HFFc6 (cell line): ENCODE measurements around the gene INSL6. TPM values are rescaled to one million over a fixed set of nuclear protein-coding genes. Genes with fewer than 3 reads are reported as not detected.

Experiments used
- DNase-seq: peaks from one replicate; pipeline ENCODE4 v3.0.0-alpha.2; 2018
- H3K27ac Mint-ChIP-seq: 2 replicates; pipeline ENCODE4 v1.8.0; 2020; ENCODE audit warnings: mild to moderate bottlenecking, mixed read lengths
- H3K27me3 Mint-ChIP-seq: 2 replicates; pipeline ENCODE4 v1.8.0; 2021; ENCODE audit warnings: mild to moderate bottlenecking, moderate library complexity, mixed read lengths; ENCODE audit not compliant: insufficient read depth
- H3K36me3 Mint-ChIP-seq: 2 replicates; pipeline ENCODE4 v1.8.0; 2021; ENCODE audit warnings: low read depth, mixed read lengths
- H3K4me1 Mint-ChIP-seq: 2 replicates; pipeline ENCODE4 v1.8.0; 2020; ENCODE audit warnings: low read depth, mixed read lengths
- H3K4me3 Mint-ChIP-seq: 2 replicates; pipeline ENCODE4 v1.8.0; 2020; ENCODE audit warnings: mild to moderate bottlenecking, moderate library complexity, mixed read lengths
- H3K9me3 Mint-ChIP-seq: 2 replicates; pipeline ENCODE4 v1.8.0; 2020; ENCODE audit warnings: mild to moderate bottlenecking, mixed read lengths
- total RNA-seq, 6 experiments: library from RNA; stranded (reverse); fragmentation: NEBNext Ultra II Directional; extraction: Animal tissue kit (Norgen Biotek cat#: 25700); gene quantifications; 2 replicates in 1 of 6; 3 replicates in 5 of 6; pipeline ENCODE4 v1.2.3, GENCODE V29; 2021
- TF ChIP-seq, protein P1 (sequence below): fragments of 200-600 bp; sonication (generic); IDR thresholded peaks from 2 replicates; pipeline ENCODE4 v1.5.0; 2021; ENCODE audit warnings: antibody characterized with exemption, mild to moderate bottlenecking

The INSL6 gene
- total RNA-seq, 6 experiments from 2014 or later, result not detected

GRCh38 chr9:5178126-5178805 lies 7.2 kb downstream of the INSL6 start:
- no peak overlapping the region for H3K27ac Mint-ChIP-seq
- H3K4me3 Mint-ChIP-seq, result no peak overlapping the region
- H3K4me1 Mint-ChIP-seq, result no peaks in the 10 kb centered on the region
- H3K36me3 Mint-ChIP-seq, result no peaks in the 10 kb centered on the region
- H3K9me3 Mint-ChIP-seq, result peaks cover 13% of the 10 kb centered on the region
- TF ChIP-seq, protein P1, sequence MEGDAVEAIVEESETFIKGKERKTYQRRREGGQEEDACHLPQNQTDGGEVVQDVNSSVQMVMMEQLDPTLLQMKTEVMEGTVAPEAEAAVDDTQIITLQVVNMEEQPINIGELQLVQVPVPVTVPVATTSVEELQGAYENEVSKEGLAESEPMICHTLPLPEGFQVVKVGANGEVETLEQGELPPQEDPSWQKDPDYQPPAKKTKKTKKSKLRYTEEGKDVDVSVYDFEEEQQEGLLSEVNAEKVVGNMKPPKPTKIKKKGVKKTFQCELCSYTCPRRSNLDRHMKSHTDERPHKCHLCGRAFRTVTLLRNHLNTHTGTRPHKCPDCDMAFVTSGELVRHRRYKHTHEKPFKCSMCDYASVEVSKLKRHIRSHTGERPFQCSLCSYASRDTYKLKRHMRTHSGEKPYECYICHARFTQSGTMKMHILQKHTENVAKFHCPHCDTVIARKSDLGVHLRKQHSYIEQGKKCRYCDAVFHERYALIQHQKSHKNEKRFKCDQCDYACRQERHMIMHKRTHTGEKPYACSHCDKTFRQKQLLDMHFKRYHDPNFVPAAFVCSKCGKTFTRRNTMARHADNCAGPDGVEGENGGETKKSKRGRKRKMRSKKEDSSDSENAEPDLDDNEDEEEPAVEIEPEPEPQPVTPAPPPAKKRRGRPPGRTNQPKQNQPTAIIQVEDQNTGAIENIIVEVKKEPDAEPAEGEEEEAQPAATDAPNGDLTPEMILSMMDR, result no peak
- peaks cover 3% of the 10 kb centered on the region for H3K27me3 Mint-ChIP-seq
- DNase-seq, result no peak

DNA sequence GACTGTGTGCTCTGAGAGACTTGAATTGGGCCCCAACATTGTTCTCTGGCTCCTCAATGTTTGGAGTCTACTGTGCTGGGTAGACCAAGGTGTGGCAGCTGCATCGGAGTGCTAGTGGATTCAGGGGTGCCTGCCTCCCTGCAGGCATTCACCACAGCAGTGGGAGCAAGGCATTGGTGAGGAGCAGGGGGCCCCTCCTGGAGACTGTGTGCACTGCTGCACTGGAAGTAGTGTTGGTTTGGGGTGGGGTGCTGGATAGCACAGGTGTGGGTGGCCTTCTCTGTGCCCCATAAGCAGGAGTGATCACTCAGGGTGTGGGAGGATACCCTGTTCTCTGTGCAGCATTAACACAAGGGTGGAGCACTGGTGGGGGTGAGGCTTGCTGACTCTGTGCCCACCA lies 39.2 kb downstream of the INSL6 start:
- Mint-ChIP-seq H3K4me3 (no peak overlapping the region), H3K9me3 (no peaks in the 10 kb centered on the region; the same call in 1 of the 2 replicates), H3K27ac (no peak overlapping the region), H3K4me1 (no peaks in the 10 kb centered on the region), H3K36me3 (peaks cover 13% of the 10 kb centered on the region), H3K27me3 (no peaks in the 10 kb centered on the region)
- TF ChIP-seq, protein P1, result no peak
- no peak for DNase-seq

DNA sequence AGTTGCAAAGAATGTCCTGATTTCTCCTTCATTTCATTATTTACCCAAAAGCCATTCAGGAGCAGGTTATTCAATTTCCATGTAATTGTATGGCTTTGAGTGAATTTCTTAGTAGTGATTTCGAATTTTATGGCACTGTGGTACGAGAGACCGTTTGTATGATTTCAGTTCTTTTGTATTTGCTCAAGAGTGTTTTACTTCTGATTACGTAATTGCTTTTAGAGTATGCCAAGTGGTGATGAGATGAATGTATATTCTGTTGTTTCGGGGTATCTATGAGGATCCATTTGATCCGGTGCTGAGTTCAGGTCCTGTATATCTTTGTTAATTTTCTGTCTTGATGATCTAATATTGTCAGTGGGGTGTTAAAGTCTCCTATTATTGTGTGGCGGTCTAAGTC lies 41.2 kb downstream of the INSL6 start:
- H3K4me3 Mint-ChIP-seq, result no peak overlapping the region
- H3K27ac Mint-ChIP-seq, result no peak overlapping the region
- no peaks in the 10 kb centered on the region for H3K27me3 Mint-ChIP-seq
- TF ChIP-seq, protein P1, result no peak
- H3K4me1 Mint-ChIP-seq, result peaks cover 6% of the 10 kb centered on the region
- DNase-seq, result no peak
- peaks cover 13% of the 10 kb centered on the region for H3K36me3 Mint-ChIP-seq
- H3K9me3 Mint-ChIP-seq, result no peaks in the 10 kb centered on the region

DNA sequence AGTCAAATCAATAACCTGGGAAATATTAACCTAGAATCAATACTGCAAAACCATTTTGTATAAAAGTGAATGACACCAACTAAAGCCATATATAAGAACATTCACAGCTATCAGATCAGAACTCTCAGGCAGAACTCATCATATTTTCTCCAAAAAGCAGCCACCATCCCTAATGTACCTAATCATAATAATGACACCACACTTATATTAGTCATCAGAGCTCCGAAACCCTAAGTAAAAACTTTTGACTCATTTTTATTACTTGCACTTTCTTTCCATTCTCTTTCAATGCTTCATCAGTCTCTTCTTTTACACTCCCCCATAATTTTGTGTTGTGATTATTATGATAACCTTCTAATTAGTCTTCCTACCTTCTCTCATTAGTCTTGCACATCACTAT lies 45.3 kb downstream of the INSL6 start:
- DNase-seq, result no peak
- Mint-ChIP-seq H3K4me3 (no peak overlapping the region), H3K27ac (no peak overlapping the region), H3K27me3 (no peaks in the 10 kb centered on the region; the same call in 1 of the 2 replicates), H3K4me1 (peaks cover 6% of the 10 kb centered on the region), H3K9me3 (peaks cover 16% of the 10 kb centered on the region), H3K36me3 (peaks cover 19% of the 10 kb centered on the region)
- TF ChIP-seq, protein P1, result no peak

DNA sequence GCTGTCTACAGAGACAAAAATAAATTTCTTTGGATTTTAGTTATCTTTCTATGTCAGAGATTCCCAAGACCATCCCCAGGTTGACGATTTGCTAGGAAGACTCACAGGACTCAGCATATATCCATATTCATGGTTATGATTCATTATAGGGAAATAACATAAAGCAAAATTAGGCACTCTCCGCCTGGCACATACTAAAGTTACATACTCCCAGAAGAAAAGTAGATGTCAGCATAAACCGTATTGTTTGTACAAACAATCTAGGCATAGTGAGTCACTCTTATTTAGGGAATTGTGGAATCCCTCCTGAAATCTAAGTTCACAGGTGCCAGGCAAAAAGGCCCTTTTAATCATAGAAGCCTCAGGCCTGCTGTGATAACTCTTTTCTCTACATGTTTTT lies 62.9 kb downstream of the INSL6 start:
- no peaks in the 10 kb centered on the region for H3K4me1 Mint-ChIP-seq
- TF ChIP-seq, protein P1, result no peak
- H3K27me3 Mint-ChIP-seq, result no peaks in the 10 kb centered on the region
- H3K27ac Mint-ChIP-seq, result no peak overlapping the region
- no peaks in the 10 kb centered on the region for H3K9me3 Mint-ChIP-seq
- H3K4me3 Mint-ChIP-seq, result no peak overlapping the region
- peaks cover 11% of the 10 kb centered on the region for H3K36me3 Mint-ChIP-seq
- DNase-seq, result no peak
